Stimulated activated naive CD4-positive, alpha-beta T cell treated with Interleukin-2 at 50 U/mL for 16 hours (primary cell): ENCODE data around the gene NPDC1.
A peak's percentile ranks its signal among the peaks of the same experiment; 100 is the strongest.
"Not testable (repeated sequence)": the region's sequence is repeated elsewhere in the genome, so short reads cannot be mapped to it uniquely, and the experiment has no call there.

ENCODE experiments used
- DNase-seq: peaks from one replicate; lab custom pipeline; 2025; lab: John Stamatoyannopoulos, UW

NPDC1 gene

DNA sequence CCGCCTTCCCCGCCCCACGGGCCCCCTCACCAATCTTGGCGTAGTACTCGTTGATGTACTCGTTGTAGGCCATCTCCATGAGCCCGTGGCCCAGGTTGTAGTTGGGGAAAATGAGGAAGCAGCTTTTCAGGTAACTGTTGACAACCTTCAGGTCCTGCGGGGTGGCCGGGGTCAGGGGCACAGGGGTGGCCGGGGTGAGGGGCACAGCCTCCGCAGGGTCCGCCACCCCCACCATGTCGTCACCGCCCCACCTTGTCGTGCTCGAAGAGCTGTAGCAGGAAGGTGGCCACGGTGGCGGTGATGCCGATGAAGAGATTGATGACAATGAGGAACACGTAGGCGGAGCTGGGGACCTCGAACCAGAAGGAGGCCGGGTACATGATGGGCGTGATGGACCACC lies 34.8 kb downstream of the NPDC1 start:
- no peak for DNase-seq

DNA sequence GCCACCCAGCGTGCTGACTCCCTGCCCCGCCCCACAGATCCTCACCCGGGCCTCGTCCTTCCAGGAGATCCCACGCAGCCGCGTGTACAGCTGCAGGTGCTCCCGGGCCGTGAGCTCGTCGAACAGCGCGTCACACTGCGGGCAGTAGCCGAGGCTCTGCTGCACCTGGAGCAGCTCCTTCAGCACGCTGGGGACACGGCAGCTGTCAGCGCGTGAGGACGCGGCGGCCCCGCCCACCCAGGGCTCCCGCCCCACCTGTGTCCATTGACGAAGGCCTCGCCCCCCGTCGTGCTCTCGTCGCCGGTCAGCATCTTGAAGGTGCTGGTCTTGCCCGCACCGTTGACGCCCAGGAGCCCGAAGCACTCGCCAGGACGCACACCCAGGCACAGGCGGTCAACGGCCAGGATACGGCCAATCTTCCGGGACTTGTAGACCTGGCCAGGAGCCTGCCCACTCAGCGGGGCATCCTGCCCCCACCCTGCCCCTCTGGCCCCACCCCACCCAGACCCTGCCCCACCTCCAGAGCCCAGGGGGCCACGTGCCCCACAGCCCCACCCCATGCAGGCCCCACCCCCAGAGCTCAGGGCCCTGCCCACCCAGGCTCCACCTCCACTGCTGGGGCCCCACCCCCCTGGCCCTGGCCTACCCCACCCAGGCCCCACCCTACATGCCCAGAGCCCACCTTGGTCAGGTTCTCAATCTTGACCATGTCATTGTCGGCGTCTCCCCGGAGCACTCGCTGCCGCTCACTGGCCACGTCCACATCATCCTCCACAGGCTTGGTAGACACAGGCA lies 35.8 kb downstream of the NPDC1 start:
- no peak for DNase-seq

DNA sequence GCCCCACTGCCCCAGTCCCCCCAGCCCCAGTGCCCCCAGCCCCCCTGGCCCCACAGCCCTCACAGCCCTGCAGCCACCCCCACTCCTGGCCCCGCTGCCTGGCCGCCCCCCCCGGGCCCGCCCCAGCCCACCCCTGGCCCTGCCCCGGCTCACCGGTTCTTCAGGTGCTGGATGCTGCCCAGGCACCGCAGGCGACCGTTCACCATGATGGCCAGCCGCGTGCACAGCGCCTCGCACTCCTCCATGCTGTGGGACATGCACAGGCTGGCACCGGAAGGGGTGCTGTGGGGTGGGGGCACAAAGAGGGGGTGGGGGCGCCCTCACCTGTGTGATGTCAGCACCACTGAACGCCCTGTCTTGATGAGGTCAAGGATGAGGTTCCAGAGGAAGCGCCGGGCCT lies 36.8 kb downstream of the NPDC1 start:
- DNase-seq = no peak

DNA sequence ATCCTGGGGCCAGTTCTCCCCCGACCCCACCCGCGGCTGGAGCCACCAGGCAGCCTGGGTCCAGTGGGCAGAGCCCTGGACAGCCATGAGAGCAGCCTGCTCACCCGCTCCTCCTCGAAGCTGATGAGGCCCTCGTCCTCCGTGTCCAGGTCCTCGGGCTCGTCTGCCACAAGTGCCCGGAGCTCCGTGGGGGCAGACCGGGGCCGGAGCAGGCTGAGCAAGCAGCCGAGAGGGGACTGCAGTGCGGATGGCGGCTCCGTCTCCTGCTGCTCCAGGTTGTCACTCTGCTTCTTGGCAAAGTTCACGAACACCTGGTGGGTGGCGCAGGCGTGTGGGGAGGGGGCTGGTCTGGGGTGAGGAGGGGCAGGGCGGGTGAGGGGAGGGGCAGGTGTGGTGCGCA lies 37.7 kb downstream of the NPDC1 start:
- no peak for DNase-seq

DNA sequence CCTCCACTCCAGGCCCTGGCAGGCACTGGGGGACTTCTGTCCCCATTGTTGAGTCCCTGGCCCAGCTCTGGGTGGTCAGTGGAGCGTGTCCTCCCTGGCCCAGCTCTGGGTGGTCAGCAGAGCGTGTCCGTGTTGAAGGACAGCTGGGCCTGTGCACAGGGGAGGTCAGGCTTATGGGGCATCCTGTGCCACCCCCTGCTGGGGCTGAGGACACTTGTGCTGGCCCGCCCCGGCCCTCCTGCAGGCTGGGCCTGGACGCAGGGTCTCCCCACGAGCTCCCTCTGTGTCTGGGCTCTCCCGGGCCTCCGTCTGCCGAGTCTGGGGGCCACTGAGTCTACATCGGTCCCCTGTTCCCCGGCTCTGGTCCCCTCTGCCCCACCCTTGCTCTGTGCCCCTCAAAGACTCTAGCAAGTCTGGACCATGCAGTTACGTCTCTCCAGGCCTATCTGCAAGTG lies 38.1 kb downstream of the NPDC1 start:
- no peak for DNase-seq

DNA sequence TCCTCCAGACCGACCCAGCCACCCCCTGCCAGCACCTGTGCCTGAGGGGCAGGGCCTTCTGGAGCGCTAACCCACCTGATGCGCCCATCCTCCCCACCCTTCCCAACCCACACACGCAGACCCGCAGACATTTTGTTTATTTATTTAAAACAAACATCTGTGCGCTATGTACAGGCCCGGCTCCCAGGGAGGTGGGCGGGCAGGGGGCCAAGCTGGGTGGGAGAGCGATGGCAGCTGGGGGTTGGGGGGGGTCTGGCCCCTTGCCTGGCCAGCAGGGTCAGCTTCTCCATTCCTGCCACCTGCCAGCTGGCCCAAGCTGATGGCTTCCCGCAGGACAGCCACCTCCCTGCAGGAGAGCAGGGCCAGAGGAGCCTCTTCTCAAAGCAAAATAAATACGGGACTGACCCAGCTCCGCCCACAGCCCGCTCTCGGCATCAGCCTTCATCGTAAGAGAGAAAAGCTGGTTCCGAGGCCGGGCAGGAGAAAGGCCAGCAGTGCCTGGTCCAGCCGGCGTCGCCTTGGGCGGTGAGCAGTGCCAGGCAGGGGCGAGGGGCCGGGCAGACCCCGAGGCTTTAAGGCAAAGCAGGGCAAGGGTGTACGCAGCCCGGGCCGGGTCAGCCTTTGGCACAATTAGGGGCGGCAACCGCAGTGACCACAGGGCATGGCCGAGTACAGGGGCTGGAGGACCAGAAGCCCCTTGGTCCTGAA lies 38.7 kb downstream of the NPDC1 start:
- no peak for DNase-seq

DNA sequence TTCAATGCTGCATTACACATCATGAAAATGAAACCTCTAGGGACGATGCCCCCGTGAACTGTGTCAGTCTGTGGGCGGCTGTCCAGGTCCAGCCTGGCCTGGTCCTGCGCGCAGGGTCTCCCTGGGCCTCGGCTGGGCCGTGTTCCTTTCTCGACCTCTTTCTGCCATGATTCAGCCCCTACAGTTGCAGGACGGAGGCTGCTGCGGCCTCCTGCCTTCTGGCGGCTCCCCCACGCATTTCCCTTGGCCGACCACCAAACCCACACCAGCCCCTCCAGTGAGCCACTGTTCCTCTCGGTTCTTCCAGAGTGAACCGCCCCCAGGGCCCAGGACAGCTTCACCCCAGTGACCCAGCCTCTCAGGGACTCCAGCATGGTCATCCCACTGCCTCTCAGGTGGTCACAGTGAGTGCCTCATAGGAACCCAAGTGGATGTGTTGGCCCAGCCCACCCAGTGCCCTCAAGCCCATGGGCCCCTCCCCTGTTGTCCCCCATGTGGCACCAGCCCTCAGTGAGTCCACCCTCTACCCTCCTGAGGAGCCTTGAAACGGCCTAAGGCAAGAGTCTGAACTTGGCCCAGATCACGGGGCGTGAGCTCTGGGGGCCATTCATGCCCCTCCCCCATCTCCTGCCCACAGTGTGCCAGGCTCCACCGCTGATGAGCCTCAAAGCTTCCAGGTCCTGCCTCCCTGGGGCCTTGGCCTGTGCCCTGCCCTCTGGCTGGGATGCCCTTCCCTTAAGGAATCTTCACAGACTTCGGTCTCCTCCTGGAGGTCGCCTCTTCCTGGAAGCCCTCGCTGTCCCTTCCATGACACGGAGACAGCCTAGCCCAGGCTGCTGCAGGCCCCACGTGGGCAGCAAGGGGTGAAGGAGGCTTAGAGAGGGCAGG lies 39.6 kb downstream of the NPDC1 start:
- no peak for DNase-seq

DNA sequence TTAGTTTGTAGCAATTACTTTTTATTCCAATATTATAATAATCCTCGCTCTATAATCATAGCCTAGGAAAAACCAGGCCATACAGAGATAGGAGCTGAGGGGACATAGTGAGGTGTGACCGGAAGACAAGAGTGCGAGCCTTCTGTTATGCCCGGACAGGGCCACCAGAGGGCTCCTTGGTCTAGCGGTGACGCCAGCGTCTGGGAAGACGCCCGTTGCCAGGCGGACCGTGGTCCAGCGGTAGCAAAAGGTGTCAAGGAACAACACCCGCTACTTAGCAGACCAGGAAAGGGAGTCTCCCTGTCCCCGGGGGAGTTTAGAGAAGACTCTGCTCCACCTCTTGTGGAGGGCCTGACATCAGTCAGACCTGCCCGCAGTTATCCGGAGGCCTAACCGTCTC lies 41.7 kb downstream of the NPDC1 start:
- not testable (repeated sequence) for DNase-seq

DNA sequence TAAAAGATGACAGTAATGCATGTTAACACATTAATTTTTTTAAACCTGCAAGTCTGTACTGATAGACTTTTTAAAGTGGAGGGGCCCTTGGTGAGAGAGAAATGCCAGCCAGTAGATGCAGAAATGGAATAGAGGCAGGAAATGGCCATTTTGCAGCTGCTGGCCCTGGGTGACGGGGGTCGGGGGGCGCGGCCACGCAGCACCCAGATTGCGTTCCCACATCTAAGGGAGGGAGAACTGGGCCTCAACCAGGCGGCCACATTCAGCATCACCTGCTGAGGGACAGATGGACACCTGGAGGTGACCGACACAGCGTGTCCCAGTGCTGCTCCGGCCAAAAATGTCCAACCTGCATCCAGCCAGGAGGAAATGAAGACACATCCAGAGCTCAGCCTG lies 43.3 kb downstream of the NPDC1 start:
- DNase-seq = no peak

DNA sequence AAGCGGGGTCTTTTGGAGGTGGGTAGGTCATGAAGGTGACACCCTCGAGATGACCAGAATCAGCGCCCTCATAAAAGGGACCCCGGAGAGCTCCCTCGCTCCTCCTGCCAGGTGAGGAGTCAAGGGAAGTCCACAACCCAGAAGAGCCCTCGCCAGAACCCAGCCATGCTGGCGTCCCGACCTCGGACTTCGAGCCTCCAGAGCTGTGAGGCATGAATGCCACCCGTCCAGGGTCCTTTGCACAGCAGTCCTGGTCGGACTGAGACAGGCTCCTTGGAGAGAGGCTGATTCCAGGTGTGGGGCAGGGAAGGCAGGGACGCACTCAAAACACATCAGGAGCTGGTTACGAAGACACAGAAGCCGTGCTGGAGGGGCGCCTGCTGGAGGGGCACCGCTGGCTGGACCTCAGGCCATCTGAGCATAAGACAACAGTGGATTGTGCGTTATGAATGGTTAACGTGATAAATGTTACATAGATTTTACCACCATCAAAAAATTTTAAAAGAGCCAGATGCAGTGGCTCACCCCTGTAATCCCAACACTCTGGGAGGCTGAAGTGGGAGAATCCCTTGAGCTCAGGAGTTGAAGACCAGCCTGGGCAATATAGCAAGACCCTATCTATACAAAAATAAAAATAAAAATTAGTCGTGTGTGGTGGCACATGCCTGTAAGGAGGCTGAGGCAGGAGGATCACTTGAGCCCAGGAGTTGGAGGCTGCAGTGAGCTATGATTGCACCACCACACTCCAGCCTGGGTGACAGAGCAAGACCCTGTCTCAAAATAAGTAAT lies 43.9 kb downstream of the NPDC1 start:
- DNase-seq = no peak

DNA sequence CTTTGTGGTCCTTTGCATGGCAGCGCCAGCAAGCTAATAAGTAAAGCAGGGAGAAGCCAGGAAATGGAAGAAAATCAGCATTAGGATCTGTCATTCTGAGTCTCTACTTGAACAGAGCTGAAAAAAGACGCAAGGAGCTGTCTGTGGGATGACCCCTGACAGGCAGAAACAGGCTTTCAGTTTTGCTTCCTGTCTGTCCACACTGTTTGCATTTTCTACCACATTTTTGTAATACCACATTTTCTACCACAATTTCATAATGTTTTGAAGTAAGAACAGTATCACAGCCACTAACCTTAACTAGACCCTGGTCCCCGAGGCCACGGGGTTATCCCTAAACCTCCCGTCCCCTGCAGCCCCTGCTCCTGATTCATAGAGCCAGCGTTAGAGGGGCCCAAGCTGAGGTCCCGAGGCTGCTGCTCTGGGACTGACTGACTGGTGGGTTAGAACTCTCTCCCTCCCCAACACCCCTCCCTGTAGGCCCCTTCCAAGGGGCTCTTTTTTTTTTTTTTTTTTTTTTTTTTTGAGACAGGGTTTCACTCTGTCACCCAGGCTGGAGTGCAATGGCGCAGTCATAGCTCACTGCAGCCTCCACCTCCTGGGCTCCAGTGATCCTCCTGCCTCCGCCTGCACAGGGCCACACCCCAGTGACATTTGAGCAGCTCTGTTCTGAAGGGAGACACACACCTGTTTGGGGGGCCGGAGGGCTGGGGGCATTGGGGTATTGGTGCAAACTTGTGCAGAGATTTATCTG lies 45.6 kb downstream of the NPDC1 start:
- DNase-seq = peak; percentile 29

DNA sequence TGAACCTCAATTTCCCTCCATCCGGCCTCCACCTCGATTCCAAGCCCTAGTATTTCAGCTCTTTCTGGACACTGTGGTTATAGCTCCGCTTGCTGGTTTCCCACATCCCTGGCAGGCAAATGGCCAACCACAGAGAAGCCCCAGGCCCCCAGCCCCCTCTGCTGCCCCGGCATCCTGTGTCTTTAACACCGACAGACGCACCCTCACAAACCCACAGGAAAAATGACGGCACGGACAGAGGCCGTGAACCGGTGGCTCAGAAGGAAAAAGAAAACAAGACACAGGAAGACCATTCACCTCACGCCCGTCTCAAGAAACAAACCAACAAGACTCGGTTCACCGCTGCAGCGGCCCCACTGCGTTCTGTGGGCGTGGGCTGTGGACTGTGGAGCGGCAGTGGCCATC lies 48.1 kb downstream of the NPDC1 start:
- no peak for DNase-seq

DNA sequence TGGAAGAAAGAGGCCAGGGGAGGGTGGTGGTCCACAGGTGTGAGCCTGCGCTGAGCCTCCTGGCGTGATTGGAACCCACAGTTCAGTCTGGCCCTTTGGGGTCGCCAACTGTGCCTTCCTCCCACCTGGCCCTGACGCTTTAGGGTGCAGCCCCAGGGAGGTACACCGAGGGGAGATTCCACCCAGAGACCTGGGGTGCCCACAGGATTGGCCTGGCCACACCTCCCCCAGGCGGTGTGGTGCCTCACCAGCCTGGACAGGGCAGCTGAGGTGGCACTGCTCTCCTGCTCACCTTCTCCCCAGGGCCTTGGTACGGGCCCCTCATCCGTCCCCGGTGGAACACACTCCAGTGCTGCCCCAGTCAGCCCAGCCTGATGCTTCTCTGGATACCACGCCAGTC lies 48.6 kb downstream of the NPDC1 start:
- no peak for DNase-seq

DNA sequence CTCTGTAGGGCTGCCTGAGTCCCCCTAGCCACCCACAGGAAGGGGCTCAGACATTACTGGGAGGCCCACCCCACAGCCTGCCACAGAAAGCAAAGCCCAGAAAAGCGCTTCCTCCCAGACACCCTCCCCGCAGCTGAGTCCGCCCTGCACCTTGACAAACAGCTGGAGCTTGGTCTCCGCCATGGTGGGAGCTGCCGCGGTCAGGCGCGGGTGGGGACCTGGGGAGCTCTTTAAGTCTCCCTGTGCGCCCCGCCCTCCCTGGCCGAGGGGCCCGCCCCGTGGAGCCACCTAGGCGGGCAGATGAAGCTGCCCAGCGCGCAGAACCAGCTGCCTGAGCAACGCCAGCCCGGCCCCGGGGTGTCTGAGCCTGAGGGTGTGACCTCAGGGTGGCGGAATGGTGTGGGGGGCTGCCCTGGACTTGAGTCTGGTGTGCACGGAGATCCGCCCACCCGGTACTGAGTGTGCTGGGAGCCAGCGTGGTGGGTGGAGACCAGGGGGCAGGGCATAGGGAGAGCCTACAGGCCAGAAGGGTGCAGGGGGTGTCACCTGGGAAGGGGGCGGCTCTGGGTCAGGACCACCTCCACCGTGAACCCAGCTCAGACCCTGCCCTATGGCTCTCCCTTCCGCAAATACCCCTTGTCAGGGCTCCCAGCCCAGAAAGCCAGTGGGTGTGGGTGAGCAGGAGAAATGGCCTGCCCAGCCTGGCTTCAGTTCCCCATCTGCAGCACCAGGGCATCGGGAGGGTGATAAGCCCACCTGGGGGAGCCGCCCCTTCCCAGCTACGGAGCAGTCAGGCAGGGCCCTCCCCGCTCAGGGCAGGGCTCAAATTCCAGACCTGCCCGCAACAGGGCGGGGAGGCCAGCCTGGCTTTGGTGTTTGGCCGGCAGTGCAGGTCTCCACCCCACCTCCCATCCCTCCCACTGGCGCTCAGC lies 49.4 kb downstream of the NPDC1 start, which contains the start of gene CLIC3:
Gene CLIC3, minus strand, starts transcription at position 208 of the 932 bp plus-strand sequence. Its CDS starts 25 bp downstream, at position 183.
- DNase-seq = peak; percentile 32

DNA sequence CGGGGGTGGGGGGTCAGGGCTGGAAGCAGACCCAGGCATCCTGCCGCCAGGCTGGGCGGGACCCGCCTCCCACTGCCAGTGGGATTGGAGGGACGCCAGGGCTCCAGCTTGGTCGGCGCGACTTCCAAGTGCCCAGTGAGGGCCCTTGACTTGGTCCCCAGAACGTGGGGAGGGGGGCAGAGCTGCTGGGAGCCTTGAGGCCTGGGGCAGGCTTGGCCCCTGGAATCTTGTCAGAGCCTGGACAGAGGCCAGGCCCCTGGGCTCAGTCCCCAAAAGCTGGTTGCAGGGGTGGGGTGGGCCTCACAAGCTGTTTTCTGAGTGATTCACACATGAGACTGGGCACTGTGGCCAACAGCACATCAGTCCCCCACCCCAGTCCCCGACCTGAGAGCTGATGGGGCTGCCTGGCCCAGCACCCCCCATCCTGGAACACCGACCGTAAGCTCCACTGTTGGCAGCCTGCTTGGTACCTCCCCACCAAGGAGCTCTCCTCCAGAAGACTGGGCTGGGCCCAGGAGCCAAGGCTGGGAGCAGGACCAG lies 50.1 kb downstream of the NPDC1 start:
- DNase-seq = no peak

DNA sequence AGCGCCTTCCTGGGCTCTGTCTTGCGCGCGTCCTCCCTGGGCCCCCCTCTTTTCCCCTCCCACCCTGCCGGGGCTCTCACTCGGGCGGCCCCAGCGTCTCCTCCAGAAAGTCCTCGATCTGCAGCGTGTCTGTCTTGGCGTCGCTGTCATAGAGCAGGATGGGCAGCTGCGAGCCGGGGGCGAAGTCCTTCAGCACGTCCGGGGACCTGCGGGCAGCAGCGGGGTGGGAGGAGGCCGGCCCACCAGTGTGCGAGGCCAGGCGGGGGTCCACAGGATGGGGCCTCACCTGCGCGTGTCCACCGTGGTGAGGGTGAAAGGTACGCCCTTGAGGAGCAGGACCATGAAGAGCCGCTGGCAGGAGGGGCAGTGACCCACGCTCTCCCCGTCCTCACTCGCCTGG lies 50.6 kb downstream of the NPDC1 start:
- DNase-seq = no peak

DNA sequence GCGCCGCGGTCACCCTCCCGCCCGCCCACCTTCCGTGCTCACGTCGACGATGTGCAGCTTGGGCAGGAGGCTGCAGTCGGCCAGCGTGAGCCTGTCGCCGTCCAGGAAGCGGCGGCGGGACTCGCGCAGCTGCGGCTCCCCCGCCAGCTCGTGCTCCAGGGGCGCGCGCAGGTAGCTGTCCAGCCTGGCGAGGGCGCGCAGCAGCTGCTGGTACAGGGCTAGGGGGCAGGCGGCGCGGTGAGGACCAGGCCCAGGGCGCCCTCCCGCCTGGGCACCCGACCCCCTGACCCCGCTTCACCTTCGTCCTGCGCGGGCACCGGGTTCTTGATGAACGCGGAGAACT lies 51.1 kb downstream of the NPDC1 start:
- DNase-seq = no peak

DNA sequence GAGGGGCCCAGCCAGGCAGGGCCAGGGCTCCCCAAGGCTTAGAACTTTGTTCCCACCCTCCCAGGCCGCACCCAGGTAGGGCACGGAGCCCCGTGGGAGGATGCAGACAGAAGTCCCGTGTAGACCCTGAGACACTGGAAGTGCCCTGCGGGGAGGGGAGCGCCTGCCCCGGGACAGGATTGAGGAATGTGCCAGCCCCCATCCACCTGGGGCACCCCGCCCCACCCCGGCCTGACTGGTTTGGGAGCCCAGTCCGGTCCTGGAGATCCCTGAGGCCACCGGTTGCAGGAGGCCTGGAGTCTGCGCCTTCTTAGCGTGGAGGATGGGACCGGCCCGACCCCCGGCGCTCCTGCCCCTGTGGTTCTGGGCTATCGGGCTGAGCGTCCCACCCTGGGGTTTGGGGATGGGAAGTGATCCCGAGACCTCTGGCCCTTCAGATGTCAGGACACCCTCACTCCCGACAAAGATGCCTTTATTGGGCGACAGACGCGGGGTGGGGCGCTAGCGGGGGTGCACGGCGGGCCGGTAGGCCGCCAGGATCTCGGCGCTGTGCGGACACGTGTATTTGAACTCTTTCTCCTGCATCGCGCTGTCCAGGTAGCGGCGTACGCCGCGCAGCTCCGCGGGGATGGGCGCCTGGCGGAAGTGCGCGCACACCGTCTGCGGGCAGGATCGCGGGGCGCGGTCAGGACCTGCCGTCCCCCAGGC lies 51.6 kb downstream of the NPDC1 start:
- DNase-seq = no peak

DNA sequence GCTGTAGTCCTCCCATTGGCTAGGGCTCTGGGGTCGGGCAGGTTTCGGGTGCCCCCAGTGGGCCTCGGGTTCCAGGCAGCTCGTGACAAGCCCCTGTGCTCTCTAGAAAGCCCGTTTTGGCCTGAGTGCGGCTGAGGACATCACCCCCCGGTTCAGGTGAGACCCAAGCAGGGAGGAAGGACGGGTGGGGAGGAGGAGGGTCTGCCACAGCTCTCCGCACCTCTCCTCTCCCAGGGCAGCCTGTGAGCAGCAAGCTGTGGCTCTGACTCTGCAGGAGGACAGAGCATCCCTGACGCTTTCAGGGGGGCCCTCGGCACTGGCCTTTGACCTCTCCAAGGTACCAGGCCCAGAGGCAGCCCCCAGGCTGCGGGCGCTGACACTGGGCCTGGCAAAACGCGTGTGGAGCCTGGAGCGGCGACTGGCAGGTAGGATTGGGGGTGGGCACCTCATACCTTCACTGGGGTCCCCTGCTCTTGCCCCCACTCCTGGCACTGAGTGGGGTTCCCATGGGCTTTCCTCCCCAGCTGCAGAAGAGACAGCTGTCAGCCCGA lies 53.1 kb downstream of the NPDC1 start:
- no peak for DNase-seq
